ENCODE results near the gene GFI1B. TPM values are rescaled to one million over a fixed set of nuclear protein-coding genes. Genes with fewer than 3 reads are reported as not detected.

GFI1B gene
- polyA plus RNA-seq, 2 donors: 0.02 TPM

GRCh38 chr9:133027134-133027533 lies 48.6 kb downstream of the GFI1B start:
- no peaks in the 10 kb centered on the region for H3K36me3 ChIP-seq (ENCODE audit: control insufficient read depth in 2 of 2, insufficient read depth in 2 of 2, low read length in 1 of 2)
- H3K27me3 ChIP-seq (ENCODE audit: control insufficient read depth in 1 of 2, insufficient read depth in 2 of 2, low read length in 2 of 2): no peaks in the 10 kb centered on the region
- 40 to 54% methylated on average over 5 of the region's 5 CpGs for WGBS, 2 donors
- H3K27ac ChIP-seq (ENCODE audit: low read depth in 2 of 2, low read length in 1 of 2): no peak overlapping the region
- peaks cover 0 to 5% of the 10 kb centered on the region in 2 donors for H3K4me1 ChIP-seq (ENCODE audit: control insufficient read depth in 2 of 2, insufficient read depth in 2 of 2, low read length in 1 of 2)
- H3K4me3 ChIP-seq (ENCODE audit: low read depth in 1 of 2, low read length in 2 of 2): no peak overlapping the region
- H3K9me3 ChIP-seq (ENCODE audit: control insufficient read depth in 2 of 2, insufficient read depth in 1 of 2, low read depth in 1 of 2, low read length in 1 of 2): no peaks in the 10 kb centered on the region

GRCh38 chr9:133028221-133028620 lies 49.7 kb downstream of the GFI1B start:
- Histone ChIP-seq H3K36me3 (ENCODE audit: control insufficient read depth in 2 of 2, insufficient read depth in 2 of 2, low read length in 1 of 2) (no peaks in the 10 kb centered on the region), H3K4me1 (ENCODE audit: control insufficient read depth in 2 of 2, insufficient read depth in 2 of 2, low read length in 1 of 2) (peaks cover 0 to 5% of the 10 kb centered on the region in 2 donors), H3K9me3 (ENCODE audit: control insufficient read depth in 2 of 2, insufficient read depth in 1 of 2, low read depth in 1 of 2, low read length in 1 of 2) (no peaks in the 10 kb centered on the region), H3K27ac (ENCODE audit: low read depth in 2 of 2, low read length in 1 of 2) (no peak overlapping the region), H3K4me3 (ENCODE audit: low read depth in 1 of 2, low read length in 2 of 2) (no peak overlapping the region), H3K27me3 (ENCODE audit: control insufficient read depth in 1 of 2, insufficient read depth in 2 of 2, low read length in 2 of 2) (no peaks in the 10 kb centered on the region)
- WGBS, 2 donors: 79 to 80% methylated on average over 3 of the region's 3 CpGs

- no peaks in the 10 kb centered on the region for H3K36me3 ChIP-seq (ENCODE audit: control insufficient read depth in 2 of 2, insufficient read depth in 2 of 2, low read length in 1 of 2)
- no peaks in the 10 kb centered on the region for H3K9me3 ChIP-seq (ENCODE audit: control insufficient read depth in 2 of 2, insufficient read depth in 1 of 2, low read depth in 1 of 2, low read length in 1 of 2)
- 0% methylated on average over 27 to 28 of the region's 28 CpGs for WGBS, 2 donors
- H3K27ac ChIP-seq (ENCODE audit: low read depth in 2 of 2, low read length in 1 of 2): peak overlapping the region; percentile 82 to 94
- peak overlapping the region; percentile 95 to 99 for H3K4me3 ChIP-seq (ENCODE audit: low read depth in 1 of 2, low read length in 2 of 2)
- no peaks in the 10 kb centered on the region for H3K27me3 ChIP-seq (ENCODE audit: control insufficient read depth in 1 of 2, insufficient read depth in 2 of 2, low read length in 2 of 2)
- peaks cover 0 to 5% of the 10 kb centered on the region in 2 donors for H3K4me1 ChIP-seq (ENCODE audit: control insufficient read depth in 2 of 2, insufficient read depth in 2 of 2, low read length in 1 of 2)
Observed at GRCh38 chr9:133029994-133030316, 51.5 kb downstream of the GFI1B start.

GRCh38 chr9:133030317-133031129 lies 52.0 kb downstream of the GFI1B start, which contains the start of gene GTF3C5:
Gene GTF3C5, plus strand, starts transcription at chr9:133030997. Its CDS starts 15 bp downstream, at chr9:133031012.
- H3K27ac ChIP-seq (ENCODE audit: low read depth in 2 of 2, low read length in 1 of 2): peak within 1 kb of the TSS; percentile 89 to 96
- peaks cover 0 to 5% of the 10 kb centered on the region in 2 donors for H3K4me1 ChIP-seq (ENCODE audit: control insufficient read depth in 2 of 2, insufficient read depth in 2 of 2, low read length in 1 of 2)
- no peaks in the 10 kb centered on the region for H3K9me3 ChIP-seq (ENCODE audit: control insufficient read depth in 2 of 2, insufficient read depth in 1 of 2, low read depth in 1 of 2, low read length in 1 of 2)
- H3K27me3 ChIP-seq (ENCODE audit: control insufficient read depth in 1 of 2, insufficient read depth in 2 of 2, low read length in 2 of 2): no peaks in the 10 kb centered on the region
- 0% methylated on average over 62 to 63 of the region's 63 CpGs for WGBS, 2 donors
- H3K36me3 ChIP-seq (ENCODE audit: control insufficient read depth in 2 of 2, insufficient read depth in 2 of 2, low read length in 1 of 2): no peaks in the 10 kb centered on the region
- peak within 1 kb of the TSS; percentile 95 to 99 for H3K4me3 ChIP-seq (ENCODE audit: low read depth in 1 of 2, low read length in 2 of 2)

- Histone ChIP-seq H3K9me3 (ENCODE audit: control insufficient read depth in 2 of 2, insufficient read depth in 1 of 2, low read depth in 1 of 2, low read length in 1 of 2) (no peaks in the 10 kb centered on the region), H3K4me1 (ENCODE audit: control insufficient read depth in 2 of 2, insufficient read depth in 2 of 2, low read length in 1 of 2) (peaks cover 0 to 5% of the 10 kb centered on the region in 2 donors), H3K36me3 (ENCODE audit: control insufficient read depth in 2 of 2, insufficient read depth in 2 of 2, low read length in 1 of 2) (no peaks in the 10 kb centered on the region), H3K27me3 (ENCODE audit: control insufficient read depth in 1 of 2, insufficient read depth in 2 of 2, low read length in 2 of 2) (no peaks in the 10 kb centered on the region), H3K27ac (ENCODE audit: low read depth in 2 of 2, low read length in 1 of 2) (peak overlapping the region; percentile 89 to 96), H3K4me3 (ENCODE audit: low read depth in 1 of 2, low read length in 2 of 2) (peak overlapping the region; percentile 94 to 99)
- 1% methylated on average over 16 of the region's 16 CpGs for WGBS, 2 donors
Observed at GRCh38 chr9:133031130-133031422, 52.6 kb downstream of the GFI1B start.

GRCh38 chr9:133031496-133031911 lies 53.0 kb downstream of the GFI1B start:
- H3K36me3 ChIP-seq (ENCODE audit: control insufficient read depth in 2 of 2, insufficient read depth in 2 of 2, low read length in 1 of 2): no peaks in the 10 kb centered on the region
- H3K4me1 ChIP-seq (ENCODE audit: control insufficient read depth in 2 of 2, insufficient read depth in 2 of 2, low read length in 1 of 2): peaks cover 0 to 5% of the 10 kb centered on the region in 2 donors
- no peak overlapping the region for H3K27ac ChIP-seq (ENCODE audit: low read depth in 2 of 2, low read length in 1 of 2)

GRCh38 chr9:133032171-133032570 lies 53.7 kb downstream of the GFI1B start:
- H3K27me3 ChIP-seq (ENCODE audit: control insufficient read depth in 1 of 2, insufficient read depth in 2 of 2, low read length in 2 of 2): no peaks in the 10 kb centered on the region
- no peak overlapping the region for H3K4me3 ChIP-seq (ENCODE audit: low read depth in 1 of 2, low read length in 2 of 2)
- H3K27ac ChIP-seq (ENCODE audit: low read depth in 2 of 2, low read length in 1 of 2): no peak overlapping the region
- H3K9me3 ChIP-seq (ENCODE audit: control insufficient read depth in 2 of 2, insufficient read depth in 1 of 2, low read depth in 1 of 2, low read length in 1 of 2): no peaks in the 10 kb centered on the region
- 86 to 88% methylated on average over 10 of the region's 10 CpGs for WGBS, 2 donors
- peaks cover 0 to 5% of the 10 kb centered on the region in 2 donors for H3K4me1 ChIP-seq (ENCODE audit: control insufficient read depth in 2 of 2, insufficient read depth in 2 of 2, low read length in 1 of 2)
- H3K36me3 ChIP-seq (ENCODE audit: control insufficient read depth in 2 of 2, insufficient read depth in 2 of 2, low read length in 1 of 2): no peaks in the 10 kb centered on the region

More at GRCh38 chr9:133031496-133031911, 53.0 kb downstream of the GFI1B start:
- 60 to 66% methylated on average over 10 of the region's 10 CpGs for WGBS, 2 donors
- H3K4me3 ChIP-seq (ENCODE audit: low read depth in 1 of 2, low read length in 2 of 2): peak overlapping the region; percentile 94 to 99
- H3K27me3 ChIP-seq (ENCODE audit: control insufficient read depth in 1 of 2, insufficient read depth in 2 of 2, low read length in 2 of 2): no peaks in the 10 kb centered on the region
- H3K9me3 ChIP-seq (ENCODE audit: control insufficient read depth in 2 of 2, insufficient read depth in 1 of 2, low read depth in 1 of 2, low read length in 1 of 2): no peaks in the 10 kb centered on the region

GRCh38 chr9:133035669-133036068 lies 57.2 kb downstream of the GFI1B start:
- no peak overlapping the region for H3K27ac ChIP-seq (ENCODE audit: low read depth in 2 of 2, low read length in 1 of 2)
- H3K4me3 ChIP-seq (ENCODE audit: low read depth in 1 of 2, low read length in 2 of 2): no peak overlapping the region
- H3K9me3 ChIP-seq (ENCODE audit: control insufficient read depth in 2 of 2, insufficient read depth in 1 of 2, low read depth in 1 of 2, low read length in 1 of 2): no peaks in the 10 kb centered on the region
- H3K36me3 ChIP-seq (ENCODE audit: control insufficient read depth in 2 of 2, insufficient read depth in 2 of 2, low read length in 1 of 2): no peaks in the 10 kb centered on the region
- H3K4me1 ChIP-seq (ENCODE audit: control insufficient read depth in 2 of 2, insufficient read depth in 2 of 2, low read length in 1 of 2): no peaks in the 10 kb centered on the region
- 50 to 75% methylated on average over 6 of the region's 6 CpGs for WGBS, 2 donors
- H3K27me3 ChIP-seq (ENCODE audit: control insufficient read depth in 1 of 2, insufficient read depth in 2 of 2, low read length in 2 of 2): no peaks in the 10 kb centered on the region

- Histone ChIP-seq H3K4me3 (ENCODE audit: low read depth in 1 of 2, low read length in 2 of 2) (no peak overlapping the region), H3K9me3 (ENCODE audit: control insufficient read depth in 2 of 2, insufficient read depth in 1 of 2, low read depth in 1 of 2, low read length in 1 of 2) (no peaks in the 10 kb centered on the region), H3K36me3 (ENCODE audit: control insufficient read depth in 2 of 2, insufficient read depth in 2 of 2, low read length in 1 of 2) (peaks cover 6 to 10% of the 10 kb centered on the region in 2 donors), H3K4me1 (ENCODE audit: control insufficient read depth in 2 of 2, insufficient read depth in 2 of 2, low read length in 1 of 2) (no peaks in the 10 kb centered on the region), H3K27ac (ENCODE audit: low read depth in 2 of 2, low read length in 1 of 2) (no peak overlapping the region), H3K27me3 (ENCODE audit: control insufficient read depth in 1 of 2, insufficient read depth in 2 of 2, low read length in 2 of 2) (no peaks in the 10 kb centered on the region)
- 93 to 94% methylated on average over 25 of the region's 25 CpGs for WGBS, 2 donors
Observed at GRCh38 chr9:133037775-133038515, 59.5 kb downstream of the GFI1B start.

Data from esophagus (tissue), 2 donors.